ENCODE data around the gene SMIM41. TPM values are rescaled to one million over a fixed set of nuclear protein-coding genes. Genes with fewer than 3 reads are reported as not detected.

SMIM41 gene
- total RNA-seq, 4 donors from 2014 or later: 0.64 to 1.5 (median 0.80) TPM; not detected in 1

GRCh38 chr12:52084491-52085231 is 5.2 kb downstream of the SMIM41 start:
- intact Hi-C loops (cut with DNase I; ENCODE audit: low total_unique reads) (no loop called here), in situ Hi-C loops (cut with MboI; ENCODE audit: low pct_ligation_motif_present in 1 of 4, low pct_unique_long_range_greater_than_20kb in 1 of 4, low sequenced_read_pairs in 3 of 4) (loop anchor here in 3 of 4 donors (5.0 to 10.0 kb wide), 2 partner anchors 57 to 60 kb away; no protein-coding TSS in a partner anchor)
- peaks cover 11 to 27% (median 14%) of the 10 kb centered on the region in 4 donors for H3K4me1 ChIP-seq
- H3K27ac ChIP-seq: no peak overlapping the region
- 79 to 91% methylated on average over 3 to 9 of the region's 9 CpGs for whole genome bisulfite sequencing, 2 donors (ENCODE audit: low coverage in 1 of 2)
- DNase-seq: no peak
- no peaks in the 10 kb centered on the region for H3K36me3 ChIP-seq
- H3K9me3 ChIP-seq: no peaks in the 10 kb centered on the region
- peaks cover 6% of the 10 kb centered on the region for H3K27me3 ChIP-seq
- TF ChIP-seq POLR2AphosphoS5 (IDR thresholded peaks at IDR 0.05): no peak
- no peak for TF ChIP-seq CTCF (IDR thresholded peaks at IDR 0.05)
- no peak for TF ChIP-seq EP300 (IDR thresholded peaks at IDR 0.05; ENCODE audit: low read depth)
- no peak for TF ChIP-seq POLR2A (IDR thresholded peaks at IDR 0.05)
- H3K4me3 ChIP-seq: no peak overlapping the region

GRCh38 chr12:52085682-52086180 is 6.2 kb downstream of the SMIM41 start:
- Histone ChIP-seq H3K4me3 (no peak overlapping the region), H3K27ac (peak overlapping the region in 1 of 4 donors; percentile 46), H3K27me3 (peaks cover 6% of the 10 kb centered on the region), H3K36me3 (no peaks in the 10 kb centered on the region), H3K4me1 (peaks cover 10 to 27% (median 13%) of the 10 kb centered on the region in 4 donors), H3K9me3 (no peaks in the 10 kb centered on the region)
- in situ Hi-C loops (cut with MboI; ENCODE audit: low pct_ligation_motif_present in 1 of 4, low pct_unique_long_range_greater_than_20kb in 1 of 4, low sequenced_read_pairs in 3 of 4): loop anchor here in 1 of 4 donors (10.0 kb wide), 1 partner anchor 61 kb away; no protein-coding TSS in a partner anchor
- DNase-seq: no peak
- intact Hi-C loops (cut with DNase I; ENCODE audit: low total_unique reads): no loop called here
- TF ChIP-seq POLR2AphosphoS5 (IDR thresholded peaks at IDR 0.05): no peak
- TF ChIP-seq EP300 (IDR thresholded peaks at IDR 0.05; ENCODE audit: low read depth): no peak
- no peak for TF ChIP-seq CTCF (IDR thresholded peaks at IDR 0.05)
- no peak for TF ChIP-seq POLR2A (IDR thresholded peaks at IDR 0.05)
- WGBS, 2 donors (ENCODE audit: low coverage in 1 of 2): 88 to 93% methylated on average over 4 to 6 of the region's 6 CpGs

- WGBS, 2 donors (ENCODE audit: low coverage in 1 of 2): 44% methylated on average over 9 of the region's 9 CpGs; no CpG with 5 or more reads in 1 of the 2 donors
- intact Hi-C loops (cut with DNase I; ENCODE audit: low total_unique reads): no loop called here
- H3K27ac ChIP-seq: peak overlapping the region in 1 of 4 donors; percentile 46
Observed at GRCh38 chr12:52086366-52086765, 6.9 kb downstream of the SMIM41 start.

More at GRCh38 chr12:52086366-52086765, 6.9 kb downstream of the SMIM41 start:
- H3K27me3 ChIP-seq: peaks cover 12% of the 10 kb centered on the region
- H3K36me3 ChIP-seq: no peaks in the 10 kb centered on the region
- H3K4me1 ChIP-seq: peaks cover 4 to 21% (median 10%) of the 10 kb centered on the region in 4 donors
- no peak for TF ChIP-seq EP300 (IDR thresholded peaks at IDR 0.05; ENCODE audit: low read depth)
- no peak for TF ChIP-seq POLR2AphosphoS5 (IDR thresholded peaks at IDR 0.05)
- no peak for TF ChIP-seq POLR2A (IDR thresholded peaks at IDR 0.05)
- TF ChIP-seq CTCF (IDR thresholded peaks at IDR 0.05): no peak
- in situ Hi-C loops (cut with MboI; ENCODE audit: low pct_ligation_motif_present in 1 of 4, low pct_unique_long_range_greater_than_20kb in 1 of 4, low sequenced_read_pairs in 3 of 4): loop anchor here in 1 of 4 donors (10.0 kb wide), 1 partner anchor 62 kb away; no protein-coding TSS in a partner anchor
- H3K4me3 ChIP-seq: no peak overlapping the region
- H3K9me3 ChIP-seq: no peaks in the 10 kb centered on the region
- DNase-seq: no peak
